ENCODE results near the gene NDUFA7. TPM values are rescaled to one million over a fixed set of nuclear protein-coding genes. Genes with fewer than 3 reads are reported as not detected.
"Not testable (repeated sequence)": the region's sequence is repeated elsewhere in the genome, so short reads cannot be mapped to it uniquely, and the experiment has no call there.

NDUFA7 gene
- total and polyA plus RNA-seq, 7 experiments from 2014 or later: 16.8 to 121 (median 31.2) TPM

DNA sequence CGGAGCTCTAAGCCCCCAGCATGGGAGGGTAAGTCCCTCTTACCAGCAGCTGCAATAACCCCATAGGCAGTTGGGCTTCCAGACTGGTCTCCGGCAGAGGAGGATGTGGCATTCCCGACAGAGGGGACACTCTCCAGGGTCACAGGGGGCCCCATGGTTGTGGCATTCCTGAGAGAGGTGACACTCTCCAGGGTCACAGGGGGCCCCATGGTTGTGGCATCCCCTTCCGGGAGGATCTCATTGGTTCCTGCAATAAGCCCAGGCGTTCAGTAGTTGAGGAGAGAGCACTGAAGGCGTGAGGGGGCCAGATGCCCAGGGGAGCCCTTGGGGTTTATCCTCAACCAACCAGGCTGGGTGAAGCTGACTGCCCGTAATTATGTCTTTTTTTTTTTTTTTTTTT lies 18.4 kb downstream of the NDUFA7 start:
- no peak overlapping the region for H3K4me3 ChIP-seq (ENCODE audit: low read length)
- POLR2A ChIA-PET: interaction anchor here (0.6 to 1.6 kb wide), 2 partner anchors 28 to 33 kb away, joined by 4 read pairs; no protein-coding TSS in a partner anchor
- Mint-ChIP-seq H3K27me3 (no peaks in the 10 kb centered on the region), H3K4me3 (no peak overlapping the region), H3K9me3 (no peaks in the 10 kb centered on the region), H3K27ac (no peak overlapping the region), H3K4me1 (peaks cover 10 to 22% (median 19%) of the 10 kb centered on the region in 7 donors), H3K36me3 (peaks cover 0 to 4% (median 0%) of the 10 kb centered on the region in 5 donors)
- H3K36me3 ChIP-seq (ENCODE audit: control insufficient read depth in 2 of 3, insufficient read depth in 3 of 3, low read length in 3 of 3): peaks cover 0 to 25% (median 0%) of the 10 kb centered on the region in 3 experiments
- CTCF ChIA-PET: interaction anchor here (0.7 kb wide), 1 partner anchor 53 kb away, joined by 4 read pairs; no protein-coding TSS in a partner anchor
- intact Hi-C loops (cut with micrococcal nuclease): loop anchor here (10.0 kb wide), 3 partner anchors 48 to 1108 kb away; partner anchors contain the start of gene PNPLA6 (in 1 of the 2)
- H3K9me3 ChIP-seq (ENCODE audit: control insufficient read depth in 2 of 3, low read length in 3 of 3): no peaks in the 10 kb centered on the region
- ATAC-seq (no peak), DNase-seq (no peak)
- H3K4me1 ChIP-seq (ENCODE audit: control insufficient read depth in 2 of 2, insufficient read depth in 2 of 2, low read length in 2 of 2): peaks cover 12 to 16% of the 10 kb centered on the region in 2 donors
- no peaks in the 10 kb centered on the region for H3K27me3 ChIP-seq (ENCODE audit: control insufficient read depth in 2 of 2, insufficient read depth in 2 of 2, low read length in 2 of 2)
- H3K27ac ChIP-seq (ENCODE audit: low read depth, low read length): no peak overlapping the region

DNA sequence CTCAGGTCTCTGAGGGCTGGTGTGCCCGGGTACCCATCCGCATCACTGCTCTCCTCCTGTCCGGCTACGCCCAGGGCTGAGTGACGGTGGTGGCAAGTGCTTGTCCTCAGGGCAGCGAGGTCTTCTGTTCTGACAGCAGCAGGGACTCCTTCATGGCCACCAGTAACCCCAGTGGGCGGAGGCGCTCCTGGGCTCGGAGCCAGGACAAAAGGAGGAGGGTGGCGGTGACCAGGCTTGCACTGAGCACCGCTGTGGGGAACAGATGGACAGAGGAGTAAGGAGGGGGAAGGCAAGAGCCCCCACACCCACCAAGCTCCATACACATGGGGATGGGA lies 18.9 kb downstream of the NDUFA7 start:
- Mint-ChIP-seq H3K27ac (no peak overlapping the region), H3K4me1 (peaks cover 6 to 18% (median 15%) of the 10 kb centered on the region in 7 donors), H3K27me3 (no peaks in the 10 kb centered on the region), H3K4me3 (no peak overlapping the region), H3K36me3 (peaks cover 0 to 4% (median 0%) of the 10 kb centered on the region in 5 donors), H3K9me3 (no peaks in the 10 kb centered on the region)
- ChIA-PET POLR2A (no interaction called here), CTCF (no interaction called here)
- intact Hi-C loops (cut with micrococcal nuclease): loop anchor here (10.0 kb wide), 3 partner anchors 48 to 1108 kb away; partner anchors contain the start of gene PNPLA6 (in 1 of the 2)
- no peak for ATAC-seq
- no peak overlapping the region for H3K4me3 ChIP-seq (ENCODE audit: low read length)
- H3K36me3 ChIP-seq (ENCODE audit: control insufficient read depth in 2 of 3, insufficient read depth in 3 of 3, low read length in 3 of 3): peaks cover 0 to 25% (median 0%) of the 10 kb centered on the region in 3 experiments
- peak in 1 of 9 donors; percentile 14 for DNase-seq
- H3K27me3 ChIP-seq (ENCODE audit: control insufficient read depth in 2 of 2, insufficient read depth in 2 of 2, low read length in 2 of 2): no peaks in the 10 kb centered on the region
- no peak overlapping the region for H3K27ac ChIP-seq (ENCODE audit: low read depth, low read length)
- no peaks in the 10 kb centered on the region for H3K9me3 ChIP-seq (ENCODE audit: control insufficient read depth in 2 of 3, low read length in 3 of 3)
- H3K4me1 ChIP-seq (ENCODE audit: control insufficient read depth in 2 of 2, insufficient read depth in 2 of 2, low read length in 2 of 2): peaks cover 8 to 12% of the 10 kb centered on the region in 2 donors

DNA sequence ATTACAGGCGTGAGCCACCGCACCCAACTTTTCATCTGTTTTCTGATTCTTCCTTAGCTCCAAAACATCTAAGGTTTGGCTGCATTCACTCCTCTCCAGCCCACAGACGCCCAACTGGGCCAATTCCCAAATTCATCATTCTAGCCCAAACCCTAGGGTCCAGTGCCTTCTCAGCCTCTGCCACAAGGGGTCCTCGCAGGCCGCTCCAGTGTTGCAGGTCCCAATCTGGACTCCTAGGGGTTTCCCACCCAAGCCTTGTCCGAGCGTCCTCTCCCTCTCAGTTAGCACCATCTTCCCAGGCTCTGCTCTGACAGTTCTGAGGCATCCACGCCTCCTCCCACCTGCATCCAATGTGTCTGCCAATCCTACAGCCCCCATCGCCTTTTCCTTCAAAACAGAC lies 29.8 kb downstream of the NDUFA7 start:
- H3K4me3 ChIP-seq (ENCODE audit: low read length); intact Hi-C loops (cut with micrococcal nuclease); H3K9me3 Mint-ChIP-seq; H3K4me1 ChIP-seq (ENCODE audit: control insufficient read depth in 2 of 2, insufficient read depth in 2 of 2, low read length in 2 of 2); H3K4me3 Mint-ChIP-seq; CTCF ChIA-PET; H3K4me1 Mint-ChIP-seq; H3K27ac ChIP-seq (ENCODE audit: low read depth, low read length); H3K27ac Mint-ChIP-seq; H3K27me3 ChIP-seq (ENCODE audit: control insufficient read depth in 2 of 2, insufficient read depth in 2 of 2, low read length in 2 of 2); H3K36me3 Mint-ChIP-seq; H3K36me3 ChIP-seq (ENCODE audit: control insufficient read depth in 2 of 3, insufficient read depth in 3 of 3, low read length in 3 of 3); H3K9me3 ChIP-seq (ENCODE audit: control insufficient read depth in 2 of 3, low read length in 3 of 3); H3K27me3 Mint-ChIP-seq; DNase-seq; POLR2A ChIA-PET: not testable (repeated sequence)
- peak; percentile 71 for ATAC-seq

DNA sequence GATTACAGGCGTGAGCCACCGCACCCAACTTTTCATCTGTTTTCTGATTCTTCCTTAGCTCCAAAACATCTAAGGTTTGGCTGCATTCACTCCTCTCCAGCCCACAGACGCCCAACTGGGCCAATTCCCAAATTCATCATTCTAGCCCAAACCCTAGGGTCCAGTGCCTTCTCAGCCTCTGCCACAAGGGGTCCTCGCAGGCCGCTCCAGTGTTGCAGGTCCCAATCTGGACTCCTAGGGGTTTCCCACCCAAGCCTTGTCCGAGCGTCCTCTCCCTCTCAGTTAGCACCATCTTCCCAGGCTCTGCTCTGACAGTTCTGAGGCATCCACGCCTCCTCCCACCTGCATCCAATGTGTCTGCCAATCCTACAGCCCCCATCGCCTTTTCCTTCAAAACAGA lies 44.7 kb downstream of the NDUFA7 start:
- DNase-seq; H3K36me3 Mint-ChIP-seq; H3K36me3 ChIP-seq (ENCODE audit: control insufficient read depth in 2 of 3, insufficient read depth in 3 of 3, low read length in 3 of 3); H3K27ac ChIP-seq (ENCODE audit: low read depth, low read length); H3K4me3 ChIP-seq (ENCODE audit: low read length); H3K27me3 Mint-ChIP-seq; H3K9me3 Mint-ChIP-seq; H3K27me3 ChIP-seq (ENCODE audit: control insufficient read depth in 2 of 2, insufficient read depth in 2 of 2, low read length in 2 of 2); intact Hi-C loops (cut with micrococcal nuclease); H3K9me3 ChIP-seq (ENCODE audit: control insufficient read depth in 2 of 3, low read length in 3 of 3); POLR2A ChIA-PET; H3K4me1 ChIP-seq (ENCODE audit: control insufficient read depth in 2 of 2, insufficient read depth in 2 of 2, low read length in 2 of 2); CTCF ChIA-PET; H3K27ac Mint-ChIP-seq; H3K4me1 Mint-ChIP-seq; H3K4me3 Mint-ChIP-seq: not testable (repeated sequence)
- peak; percentile 65 for ATAC-seq

DNA sequence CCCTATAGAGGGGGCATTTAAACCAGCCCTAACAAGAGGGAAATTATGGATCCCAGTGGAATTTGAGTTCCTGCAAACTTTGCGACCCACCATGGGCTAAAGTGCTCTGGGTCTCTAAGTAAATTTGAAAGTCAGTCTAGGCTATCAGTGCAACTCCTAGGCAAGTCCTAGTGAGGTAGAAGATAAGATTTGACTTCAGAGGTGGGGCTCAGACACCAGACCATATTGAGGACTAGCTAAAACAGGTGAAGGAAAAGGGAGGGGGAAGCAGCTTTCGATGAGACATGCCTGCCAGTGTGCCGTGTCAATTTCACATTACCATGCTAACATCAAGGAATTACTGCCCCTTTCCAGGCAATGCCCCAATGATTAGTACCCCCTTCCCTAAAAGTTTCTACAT lies 51.5 kb downstream of the NDUFA7 start:
- Mint-ChIP-seq H3K9me3 (no peaks in the 10 kb centered on the region), H3K27me3 (no peaks in the 10 kb centered on the region), H3K36me3 (peaks cover 0 to 3% (median 0%) of the 10 kb centered on the region in 5 donors), H3K4me3 (peak overlapping the region; percentile 85 to 97 (median 93)), H3K27ac (peak overlapping the region; percentile 66 to 95 (median 93)), H3K4me1 (peaks cover 7 to 25% (median 13%) of the 10 kb centered on the region in 7 donors)
- ATAC-seq (no peak), DNase-seq (no peak)
- CTCF ChIA-PET: interaction anchor here (0.6 to 1.0 kb wide), 7 partner anchors 52 to 461 kb away, joined by 3 to 6 read pairs (median 3); partner anchors contain the start of genes NDUFA7 and RPS28
- Histone ChIP-seq H3K9me3 (ENCODE audit: control insufficient read depth in 2 of 3, low read length in 3 of 3) (no peaks in the 10 kb centered on the region), H3K27me3 (ENCODE audit: control insufficient read depth in 2 of 2, insufficient read depth in 2 of 2, low read length in 2 of 2) (no peaks in the 10 kb centered on the region), H3K4me3 (ENCODE audit: low read length) (peak overlapping the region; percentile 98), H3K27ac (ENCODE audit: low read depth, low read length) (peak overlapping the region; percentile 88), H3K36me3 (ENCODE audit: control insufficient read depth in 2 of 3, insufficient read depth in 3 of 3, low read length in 3 of 3) (no peaks in the 10 kb centered on the region), H3K4me1 (ENCODE audit: control insufficient read depth in 2 of 2, insufficient read depth in 2 of 2, low read length in 2 of 2) (peaks cover 0 to 6% of the 10 kb centered on the region in 2 donors)
- POLR2A ChIA-PET: no interaction called here
- intact Hi-C loops (cut with micrococcal nuclease): loop anchor here in 1 of 2 donors (5.0 kb wide), 5 partner anchors 73 to 327 kb away; partner anchors contain the start of genes KANK3 and TIMM44

DNA sequence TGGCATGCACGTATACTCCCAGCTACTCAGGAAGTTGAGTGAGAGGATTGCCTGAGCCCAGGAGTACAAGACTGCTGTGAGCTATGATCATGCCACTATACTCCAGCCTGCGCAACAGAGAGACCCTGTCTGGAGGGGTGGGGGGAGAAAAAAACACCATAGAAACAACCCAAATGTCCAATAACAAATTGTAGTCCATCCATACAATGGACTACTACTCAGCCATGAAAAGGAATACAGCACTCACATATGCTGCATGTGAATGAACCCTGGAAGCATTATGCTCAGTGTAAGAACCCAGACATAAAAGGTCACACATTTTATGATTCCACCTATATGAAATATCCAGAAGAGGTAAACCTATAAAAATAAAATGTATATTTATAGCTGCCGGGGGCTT lies 55.3 kb downstream of the NDUFA7 start:
- Mint-ChIP-seq H3K27ac (no peak overlapping the region), H3K27me3 (no peaks in the 10 kb centered on the region), H3K4me1 (peaks cover 7 to 27% (median 13%) of the 10 kb centered on the region in 7 donors), H3K36me3 (peaks cover 0 to 3% (median 0%) of the 10 kb centered on the region in 5 donors), H3K4me3 (no peak overlapping the region), H3K9me3 (no peaks in the 10 kb centered on the region)
- Histone ChIP-seq H3K27me3 (ENCODE audit: control insufficient read depth in 2 of 2, insufficient read depth in 2 of 2, low read length in 2 of 2) (no peaks in the 10 kb centered on the region), H3K4me1 (ENCODE audit: control insufficient read depth in 2 of 2, insufficient read depth in 2 of 2, low read length in 2 of 2) (peaks cover 0 to 6% of the 10 kb centered on the region in 2 donors), H3K9me3 (ENCODE audit: control insufficient read depth in 2 of 3, low read length in 3 of 3) (no peaks in the 10 kb centered on the region), H3K36me3 (ENCODE audit: control insufficient read depth in 2 of 3, insufficient read depth in 3 of 3, low read length in 3 of 3) (peaks cover 0 to 13% (median 0%) of the 10 kb centered on the region in 3 experiments), H3K27ac (ENCODE audit: low read depth, low read length) (no peak overlapping the region), H3K4me3 (ENCODE audit: low read length) (no peak overlapping the region)
- DNase-seq: no peak
- intact Hi-C loops (cut with micrococcal nuclease): loop anchor here in 1 of 2 donors (5.0 kb wide), 5 partner anchors 76 to 324 kb away; partner anchors contain the start of genes KANK3 and TIMM44
- CTCF ChIA-PET: no interaction called here
- ATAC-seq: no peak
- POLR2A ChIA-PET: no interaction called here

DNA sequence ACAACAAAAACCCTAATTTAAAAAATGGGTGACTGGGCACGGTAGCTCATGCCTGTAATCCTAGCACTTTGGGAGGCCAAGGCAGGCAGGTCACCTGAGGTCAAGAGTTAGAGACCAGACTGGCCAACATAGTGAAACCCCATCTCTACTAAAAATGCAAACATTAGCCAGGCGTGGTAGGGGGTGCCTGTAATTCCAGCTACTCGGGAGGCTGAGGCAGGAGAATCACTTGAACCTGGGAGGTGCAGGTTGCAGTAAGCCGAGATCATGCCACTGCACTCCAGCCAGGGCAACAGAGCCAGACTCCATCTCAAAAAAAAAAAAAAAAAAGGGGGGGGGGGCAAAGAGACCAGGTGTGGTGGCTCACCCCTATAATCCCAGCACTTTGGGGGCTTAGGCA lies 56.9 kb downstream of the NDUFA7 start:
- H3K4me1 ChIP-seq (ENCODE audit: control insufficient read depth in 2 of 2, insufficient read depth in 2 of 2, low read length in 2 of 2); H3K27ac Mint-ChIP-seq; H3K27me3 Mint-ChIP-seq; H3K9me3 Mint-ChIP-seq; H3K4me3 Mint-ChIP-seq; intact Hi-C loops (cut with micrococcal nuclease); ATAC-seq; H3K27me3 ChIP-seq (ENCODE audit: control insufficient read depth in 2 of 2, insufficient read depth in 2 of 2, low read length in 2 of 2); H3K4me3 ChIP-seq (ENCODE audit: low read length); H3K27ac ChIP-seq (ENCODE audit: low read depth, low read length); H3K36me3 Mint-ChIP-seq; H3K9me3 ChIP-seq (ENCODE audit: control insufficient read depth in 2 of 3, low read length in 3 of 3); POLR2A ChIA-PET; DNase-seq; CTCF ChIA-PET: not testable (repeated sequence)
- H3K36me3 ChIP-seq (ENCODE audit: control insufficient read depth in 2 of 3, insufficient read depth in 3 of 3, low read length in 3 of 3): peaks cover 0 to 13% (median 0%) of the 10 kb centered on the region in 3 experiments
- peaks cover 2 to 26% (median 10%) of the 10 kb centered on the region in 7 donors for H3K4me1 Mint-ChIP-seq

Data from naive thymus-derived CD4-positive, alpha-beta T cell (primary cell).